Endothelial cell of umbilical vein (primary cell): ENCODE measurements around the gene LATS2.

Source experiments
- CTCF ChIP-seq, 2 donors: IDR thresholded peaks; 1 replicate in 1 of 2; 2 replicates in 1 of 2; pipeline ENCODE4 v1.5.1; 2011; ENCODE audit warnings: low read length in 2 of 2, mild to moderate bottlenecking in 2 of 2, moderate library complexity in 2 of 2, control low read depth in 1 of 2, inconsistent platforms in 1 of 2, low read depth in 1 of 2; ENCODE audit not compliant: insufficient read depth in 1 of 2; ENCODE audit errors: extremely low read depth in 1 of 2
- EZH2 ChIP-seq: IDR thresholded peaks from 2 replicates; pipeline ENCODE4 v1.6.1; 2012; ENCODE audit warnings: borderline replicate concordance, low read depth, mild to moderate bottlenecking, moderate library complexity, low read length, inconsistent platforms; ENCODE audit not compliant: severe bottlenecking
- FOS ChIP-seq: IDR thresholded peaks from 2 replicates; pipeline ENCODE4 v1.6.1; 2011; ENCODE audit warnings: mild to moderate bottlenecking, low read length, moderate library complexity, borderline replicate concordance; ENCODE audit not compliant: insufficient read depth
- JUN ChIP-seq: IDR thresholded peaks from 2 replicates; pipeline ENCODE4 v1.6.1; 2011; ENCODE audit warnings: borderline replicate concordance, low read depth; ENCODE audit not compliant: insufficient read length, insufficient read depth
- MAX ChIP-seq: IDR thresholded peaks from 2 replicates; pipeline ENCODE4 v1.6.1; 2011; ENCODE audit not compliant: insufficient read depth, insufficient read length
- MYC ChIP-seq: IDR thresholded peaks from one replicate; pipeline ENCODE4 v1.6.1; 2011; ENCODE audit warnings: mild to moderate bottlenecking, low read depth, low read length
- POLR2A ChIP-seq: IDR thresholded peaks from 2 replicates; pipeline ENCODE4 v1.6.1; 2012; ENCODE audit warnings: low read depth, mild to moderate bottlenecking, control low read depth, low read length
- POLR2AphosphoS5 ChIP-seq: IDR thresholded peaks from 2 replicates; pipeline ENCODE4 v1.6.1; 2012; ENCODE audit warnings: low read depth, mild to moderate bottlenecking, control low read depth, low read length, moderate library complexity; ENCODE audit not compliant: insufficient read depth

GRCh38 chr13:21005193-21005592 lies 56.2 kb downstream of the LATS2 start:
- TF ChIP-seq CTCF (IDR thresholded peaks at IDR 0.05; ENCODE audit: extremely low read depth in 1 of 2, insufficient read depth in 1 of 2, low read depth in 1 of 2, low read length in 2 of 2) (no peak), POLR2AphosphoS5 (no peak), JUN (no peak), MAX (no peak), POLR2A (no peak), MYC (no peak), EZH2 (no peak), FOS (no peak)
